PC-9 (cell line): ENCODE data around the gene MEIS2. TPM values are rescaled to one million over a fixed set of nuclear protein-coding genes. Genes with fewer than 3 reads are reported as not detected.

Experiments used
- BruUV-seq: library from RNA; stranded (reverse); fragments of 400-500 nt; replicated peaks from 2 replicates; lab custom pipeline; 2021; lab: Mats Ljungman, UMichigan
- CTCF ChIA-PET: fragments of 300-600 bp; sonication (Branson Sonifier 250); formaldehyde crosslinking; loops from one replicate; lab custom pipeline; 2022; ENCODE audit warnings: antibody characterized with exemption; lab: Charles Lee
- POLR2A ChIA-PET: fragments of 300-600 bp; sonication (Branson Sonifier 250); formaldehyde crosslinking; loops from one replicate; lab custom pipeline; 2022; ENCODE audit warnings: antibody characterized with exemption; ENCODE audit not compliant: unreplicated experiment; lab: Charles Lee
- DNase-seq, 2 experiments: peaks; one replicate each; pipeline versions ENCODE4 v3.0.0 to v3.0.0-alpha.2; 2015 to 2022; ENCODE audit warnings: mixed read lengths in 1 of 2
- H2AFZ ChIP-seq: fragments of 200-600 bp; sonication (generic); 2 replicates; pipeline ENCODE4 v1.8.1; 2017; ENCODE audit warnings: antibody characterized with exemption
- H3F3A ChIP-seq: fragments of 200-600 bp; sonication (generic); 2 replicates; pipeline ENCODE4 v1.8.1; 2017; ENCODE audit warnings: antibody characterized with exemption, mild to moderate bottlenecking, low read depth; ENCODE audit not compliant: insufficient read depth
- H3K27ac ChIP-seq: fragments of 200-600 bp; sonication (generic); 2 replicates; pipeline ENCODE4 v1.6.1; 2016; ENCODE audit warnings: mixed run types
- H3K27me3 ChIP-seq: fragments of 200-600 bp; sonication (generic); 2 replicates; pipeline ENCODE4 v1.6.1; 2016; ENCODE audit warnings: low read depth, mixed run types; ENCODE audit not compliant: insufficient read depth
- H3K36me3 ChIP-seq: fragments of 200-600 bp; sonication (generic); 2 replicates; pipeline ENCODE4 v1.6.1; 2016; ENCODE audit warnings: low read depth, mixed run types
- H3K4me1 ChIP-seq: fragments of 200-600 bp; sonication (generic); replicated peaks from 2 replicates; pipeline ENCODE4 v1.6.1; 2016; ENCODE audit warnings: mixed run types; ENCODE audit not compliant: insufficient read depth
- H3K4me2 ChIP-seq: fragments of 200-600 bp; sonication (generic); 2 replicates; pipeline ENCODE4 v1.6.1; 2017; ENCODE audit warnings: mixed run types
- H3K4me3 ChIP-seq: fragments of 200-600 bp; sonication (generic); 2 replicates; pipeline ENCODE4 v1.6.1; 2016; ENCODE audit warnings: mixed run types
- H3K79me2 ChIP-seq: fragments of 200-600 bp; sonication (generic); 2 replicates; pipeline ENCODE4 v1.6.1; 2017; ENCODE audit warnings: low read depth, mixed run types
- H3K9me2 ChIP-seq: fragments of 200-600 bp; sonication (generic); 2 replicates; pipeline ENCODE4 v1.8.1; 2017; ENCODE audit warnings: mild to moderate bottlenecking; ENCODE audit not compliant: insufficient read depth
- H3K9me3 ChIP-seq: fragments of 200-600 bp; sonication (generic); 2 replicates; pipeline ENCODE4 v1.8.1; 2016; ENCODE audit warnings: low read depth; ENCODE audit not compliant: insufficient read depth
- H4K20me1 ChIP-seq: fragments of 200-600 bp; sonication (generic); 2 replicates; pipeline ENCODE4 v1.8.1; 2017; ENCODE audit not compliant: insufficient read depth
- CTCF ChIP-seq: fragments of 200-600 bp; sonication (generic); conservative IDR thresholded peaks from 2 replicates; pipeline ENCODE4 v1.6.1; 2017; ENCODE audit warnings: mixed run types, antibody characterized with exemption, mild to moderate bottlenecking, moderate library complexity
- EZH2 ChIP-seq: fragments of 200-600 bp; sonication (generic); IDR thresholded peaks from 2 replicates; pipeline ENCODE4 v1.8.0; 2017; ENCODE audit warnings: antibody characterized with exemption, low read depth
- intact Hi-C: fragments of 100-400 bp; cut with micrococcal nuclease; formaldehyde crosslinking; loops from one replicate; pipeline ENCODE4 v1.10.0; 2022; ENCODE audit not compliant: unreplicated experiment
- total RNA-seq: library from RNA; stranded (reverse); gene quantifications from 2 replicates; pipeline ENCODE4 v1.2.3, GENCODE V29; 2021

MEIS2 gene
- total RNA-seq, 1 experiment from 2014 or later = 29.1 TPM

DNA sequence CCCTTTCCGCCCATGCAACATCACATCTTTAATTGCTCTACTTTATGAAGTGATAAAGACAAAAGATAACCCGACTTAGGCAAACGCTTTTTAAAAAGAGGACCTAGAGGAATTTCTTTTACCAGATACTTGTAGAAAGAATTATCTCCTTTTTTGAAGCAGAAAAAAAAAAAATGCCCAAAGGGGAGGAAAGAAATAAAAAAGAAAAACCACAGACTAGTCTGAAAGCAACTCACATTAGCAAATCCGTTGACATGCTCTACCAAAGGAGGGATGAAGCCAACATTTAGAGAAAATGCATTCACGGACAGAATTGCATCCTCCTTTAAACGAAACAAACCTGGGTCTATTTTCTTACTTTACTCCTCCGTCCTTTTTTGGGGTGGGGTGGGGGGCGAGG lies 213.6 kb downstream of the MEIS2 start:
- TF ChIP-seq CTCF (no peak), EZH2 (no peak)
- Histone ChIP-seq H3F3A (no peaks in the 10 kb centered on the region), H3K4me3 (no peak overlapping the region), H3K9me2 (no peaks in the 10 kb centered on the region), H3K9me3 (no peaks in the 10 kb centered on the region), H2AFZ (no peak overlapping the region), H3K79me2 (no peaks in the 10 kb centered on the region), H3K27ac (no peak overlapping the region), H3K27me3 (no peaks in the 10 kb centered on the region), H3K36me3 (no peaks in the 10 kb centered on the region), H3K4me2 (no peak overlapping the region), H3K4me1 (no peaks in the 10 kb centered on the region), H4K20me1 (no peaks in the 10 kb centered on the region)
- BruUV-seq = no TSS peak
- ChIA-PET CTCF (no interaction called here), POLR2A (no interaction called here)
- intact Hi-C loops = no loop called here
- no peak for DNase-seq

DNA sequence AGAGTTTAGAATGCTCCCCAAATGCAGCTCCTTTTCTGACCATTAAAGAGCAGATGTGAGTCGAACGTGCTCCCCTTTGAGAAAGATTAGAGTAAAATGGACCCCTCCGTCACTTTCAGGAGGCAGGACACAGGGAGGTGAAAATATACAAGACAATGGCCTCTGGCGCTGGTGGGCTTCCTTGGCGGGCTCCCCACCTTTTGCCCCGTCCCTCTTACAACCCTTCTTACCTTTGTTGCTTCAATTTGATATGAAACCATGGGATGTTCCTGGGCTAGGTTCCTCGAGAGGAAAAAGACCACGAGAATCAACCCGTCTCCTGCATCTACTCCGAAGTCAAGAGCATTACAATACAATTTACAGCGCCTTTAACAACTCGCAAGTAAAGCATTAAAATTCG lies 214.2 kb downstream of the MEIS2 start:
- no TSS peak for BruUV-seq
- CTCF ChIA-PET = no interaction called here
- intact Hi-C loops = no loop called here

GRCh38 chr15:36885771-36886170 lies 214.6 kb downstream of the MEIS2 start:
- no peaks in the 10 kb centered on the region for H3K4me1 ChIP-seq
- H4K20me1 ChIP-seq = no peaks in the 10 kb centered on the region
- H3K4me3 ChIP-seq = no peak overlapping the region
- no peak overlapping the region for H3K27ac ChIP-seq
- CTCF ChIA-PET = no interaction called here
- no peaks in the 10 kb centered on the region for H3K9me2 ChIP-seq
- BruUV-seq = no TSS peak
- no peak for DNase-seq
- no peaks in the 10 kb centered on the region for H3K79me2 ChIP-seq
- H3F3A ChIP-seq = no peaks in the 10 kb centered on the region
- H2AFZ ChIP-seq = no peak overlapping the region
- H3K4me2 ChIP-seq = no peak overlapping the region
- no peak for TF ChIP-seq CTCF
- no peak for TF ChIP-seq EZH2
- no peaks in the 10 kb centered on the region for H3K9me3 ChIP-seq
- POLR2A ChIA-PET = no interaction called here
- no peaks in the 10 kb centered on the region for H3K36me3 ChIP-seq
- intact Hi-C loops = no loop called here
- H3K27me3 ChIP-seq = no peaks in the 10 kb centered on the region

More for the DNA sequence above, 214.2 kb downstream of the MEIS2 start:
- Histone ChIP-seq H3K9me2 (no peaks in the 10 kb centered on the region), H3K36me3 (no peaks in the 10 kb centered on the region), H3K79me2 (no peaks in the 10 kb centered on the region), H2AFZ (no peak overlapping the region), H3K27ac (no peak overlapping the region), H3K4me2 (no peak overlapping the region), H3K9me3 (no peaks in the 10 kb centered on the region), H4K20me1 (no peaks in the 10 kb centered on the region), H3K4me1 (no peaks in the 10 kb centered on the region), H3K27me3 (no peaks in the 10 kb centered on the region), H3K4me3 (no peak overlapping the region), H3F3A (no peaks in the 10 kb centered on the region)
- no peak for DNase-seq
- POLR2A ChIA-PET = no interaction called here
- TF ChIP-seq CTCF (no peak), EZH2 (no peak)
